GM19324 (cell line): ENCODE results near the gene IFITM1.
"Not testable (repeated sequence)": the region's sequence is repeated elsewhere in the genome, so short reads cannot be mapped to it uniquely, and the experiment has no call there.

Experiments used
- ATAC-seq: cut with Tn5 transposase; IDR thresholded peaks from one replicate; pipeline ENCODE4 v1.9.1; 2021; ENCODE audit warnings: mild to moderate bottlenecking, moderate library complexity; ENCODE audit not compliant: unreplicated experiment, low FRiP score

IFITM1 gene

DNA sequence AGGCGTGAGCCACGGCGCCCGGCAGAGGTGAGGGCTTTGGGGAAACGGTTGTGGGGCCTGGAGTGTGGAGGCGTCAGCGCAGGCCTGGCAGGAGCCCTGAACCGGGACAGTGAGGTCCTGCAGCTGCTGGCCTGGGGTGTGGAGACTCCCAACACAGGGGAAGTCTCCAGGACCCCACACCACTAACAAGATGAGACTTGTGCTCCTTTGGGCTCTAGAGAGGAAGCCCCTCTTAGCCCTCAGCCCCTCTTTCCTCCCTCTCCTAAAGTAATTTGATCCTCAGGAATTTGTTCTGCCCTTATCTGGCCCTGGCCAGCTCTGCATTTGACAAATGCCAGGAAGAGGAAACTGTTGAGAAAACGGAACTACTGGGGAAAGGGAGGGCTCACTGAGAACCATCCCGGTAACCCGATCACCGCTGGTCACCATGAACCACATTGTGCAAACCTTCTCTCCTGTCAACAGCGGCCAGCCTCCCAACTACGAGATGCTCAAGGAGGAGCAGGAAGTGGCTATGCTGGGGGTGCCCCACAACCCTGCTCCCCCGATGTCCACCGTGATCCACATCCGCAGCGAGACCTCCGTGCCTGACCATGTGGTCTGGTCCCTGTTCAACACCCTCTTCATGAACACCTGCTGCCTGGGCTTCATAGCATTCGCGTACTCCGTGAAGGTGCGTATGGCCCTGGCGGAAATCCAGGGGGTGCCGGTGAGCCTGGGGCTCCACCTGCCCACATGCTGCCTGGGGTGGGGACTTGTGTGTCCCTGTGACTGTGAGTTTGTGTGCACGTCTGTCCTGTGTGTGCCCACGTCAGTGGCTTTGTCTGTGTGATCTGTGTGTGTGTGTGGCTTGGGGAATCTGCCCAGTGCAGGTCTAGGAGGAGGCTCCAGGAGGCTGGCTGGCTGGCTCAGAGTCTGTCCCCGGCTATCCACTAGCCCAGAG, 5.8 kb upstream of the IFITM1 start, which contains the start of gene IFITM2:
TSS of gene IFITM2 (plus strand) at position 51 of the 943 bp plus-strand sequence. CDS start at position 428, 377 bp downstream.
- ATAC-seq: not testable (repeated sequence)

DNA sequence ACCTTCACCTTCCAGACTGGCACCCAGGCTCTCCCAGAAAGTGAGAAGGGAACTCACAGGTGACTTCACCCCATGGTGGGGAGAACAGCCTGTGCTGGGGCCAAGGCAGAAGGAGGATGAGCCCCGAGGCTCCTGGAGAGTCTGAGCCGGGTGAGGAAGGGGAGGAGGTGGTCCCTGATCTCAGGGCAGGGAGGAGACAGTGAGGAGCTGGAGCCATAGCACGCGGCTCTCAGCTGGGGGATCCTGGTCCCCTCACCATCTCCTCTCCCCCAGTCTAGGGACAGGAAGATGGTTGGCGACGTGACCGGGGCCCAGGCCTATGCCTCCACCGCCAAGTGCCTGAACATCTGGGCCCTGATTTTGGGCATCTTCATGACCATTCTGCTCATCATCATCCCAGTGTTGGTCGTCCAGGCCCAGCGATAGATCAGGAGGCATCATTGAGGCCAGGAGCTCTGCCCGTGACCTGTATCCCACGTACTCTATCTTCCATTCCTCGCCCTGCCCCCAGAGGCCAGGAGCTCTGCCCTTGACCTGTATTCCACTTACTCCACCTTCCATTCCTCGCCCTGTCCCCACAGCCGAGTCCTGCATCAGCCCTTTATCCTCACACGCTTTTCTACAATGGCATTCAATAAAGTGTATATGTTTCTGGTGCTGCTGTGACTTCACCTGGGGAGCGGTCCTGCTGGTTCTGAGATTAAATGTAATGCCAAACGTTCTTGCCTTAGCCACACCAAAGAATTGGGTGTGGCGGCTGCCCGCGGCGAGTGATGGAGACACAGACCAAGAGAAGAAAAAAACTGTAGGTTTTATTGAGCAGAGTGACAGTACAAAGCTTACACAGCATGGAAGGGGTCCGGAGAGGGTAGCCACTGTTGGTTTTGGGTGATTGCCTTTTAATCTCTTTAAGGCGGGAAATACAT, 4.8 kb upstream of the IFITM1 start:
- ATAC-seq: not testable (repeated sequence)

DNA sequence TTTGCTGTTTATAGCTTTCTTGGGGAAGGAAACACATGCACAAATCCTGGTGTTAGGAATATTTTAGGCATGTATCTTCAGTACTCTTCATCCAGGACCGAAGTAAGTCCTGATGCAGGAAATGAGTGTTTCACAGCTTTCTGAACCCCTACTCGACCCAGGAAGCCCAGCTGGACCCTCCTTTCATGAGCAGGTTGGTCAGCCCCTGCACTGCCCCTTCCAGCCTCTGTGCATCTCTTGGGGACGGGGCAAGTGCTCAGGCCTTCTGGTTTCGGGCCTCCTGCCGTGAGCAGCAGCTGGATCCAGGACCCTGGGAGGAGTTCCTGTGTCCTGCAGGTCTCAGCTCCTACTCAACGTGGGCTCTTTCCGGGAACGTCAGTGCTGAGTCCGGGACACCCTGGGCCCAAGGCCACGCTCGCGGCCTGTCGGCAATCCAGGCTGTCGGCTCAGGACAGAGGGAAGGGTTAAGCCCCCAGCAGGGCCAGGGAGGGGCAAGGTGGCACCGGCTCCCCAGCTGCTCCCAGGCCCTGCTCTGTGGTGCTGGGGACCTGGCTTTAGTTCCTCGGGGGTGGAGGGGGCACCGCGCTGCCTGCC, 3.8 kb upstream of the IFITM1 start:
- not testable (repeated sequence) for ATAC-seq

DNA sequence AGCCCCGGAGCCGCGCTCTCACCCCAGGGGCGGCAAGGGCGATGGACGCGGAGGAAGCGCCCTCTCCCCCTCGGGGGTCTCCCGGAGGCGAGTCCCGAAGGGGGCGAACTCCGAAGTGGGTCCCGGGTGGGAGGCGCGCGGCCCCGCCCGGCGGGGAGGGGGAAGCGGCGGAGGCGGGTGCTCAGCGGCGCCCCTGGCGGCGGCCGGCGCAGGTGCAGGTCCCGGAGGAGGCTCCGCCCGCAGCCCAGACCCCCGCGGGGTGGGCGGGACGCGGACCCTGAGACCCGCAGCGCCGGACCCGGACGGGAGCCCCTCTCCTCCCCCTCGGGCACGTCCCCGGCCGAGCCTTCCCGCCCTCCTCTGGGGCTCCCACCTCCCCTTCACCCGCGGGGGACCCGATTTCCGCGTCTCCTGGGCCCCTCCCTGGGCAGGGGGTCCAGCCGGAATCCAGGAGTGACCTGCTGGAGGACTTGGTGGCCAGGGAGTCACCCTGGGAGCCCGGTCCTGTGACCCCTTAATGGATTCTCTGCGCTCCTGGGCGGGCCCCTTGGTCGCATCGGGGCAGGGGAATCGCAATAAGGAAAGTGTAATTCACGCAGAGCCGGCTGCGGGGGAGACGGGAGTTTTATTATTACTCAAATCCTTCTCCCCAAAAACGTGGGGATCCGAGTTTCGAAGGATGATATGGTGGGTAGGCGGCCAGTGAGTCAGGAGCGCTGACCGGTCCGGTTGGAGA, 2.7 kb upstream of the IFITM1 start:
- ATAC-seq: peak; percentile 32

- ATAC-seq: no peak
Observed at GRCh38 chr11:312092-312816, 1.6 kb upstream of the IFITM1 start.

- peak; percentile 3 for ATAC-seq
Observed at GRCh38 chr11:313304-313786, 495 bp upstream of the IFITM1 start.

DNA sequence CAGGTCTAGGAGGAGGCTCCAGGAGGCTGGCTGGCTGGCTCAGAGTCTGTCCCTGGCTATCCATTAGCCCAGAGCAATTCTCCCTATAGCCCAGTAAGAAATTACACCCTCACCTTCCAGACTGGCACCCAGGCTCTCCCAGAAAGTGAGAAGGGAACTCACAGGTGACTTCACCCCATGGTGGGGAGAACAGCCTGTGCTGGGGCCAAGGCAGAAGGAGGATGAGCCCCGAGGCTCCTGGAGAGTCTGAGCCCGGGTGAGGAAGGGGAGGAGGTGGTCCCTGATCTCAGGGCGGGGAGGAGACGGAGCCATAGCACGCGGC, 675 bp downstream of the IFITM1 start:
- not testable (repeated sequence) for ATAC-seq

DNA sequence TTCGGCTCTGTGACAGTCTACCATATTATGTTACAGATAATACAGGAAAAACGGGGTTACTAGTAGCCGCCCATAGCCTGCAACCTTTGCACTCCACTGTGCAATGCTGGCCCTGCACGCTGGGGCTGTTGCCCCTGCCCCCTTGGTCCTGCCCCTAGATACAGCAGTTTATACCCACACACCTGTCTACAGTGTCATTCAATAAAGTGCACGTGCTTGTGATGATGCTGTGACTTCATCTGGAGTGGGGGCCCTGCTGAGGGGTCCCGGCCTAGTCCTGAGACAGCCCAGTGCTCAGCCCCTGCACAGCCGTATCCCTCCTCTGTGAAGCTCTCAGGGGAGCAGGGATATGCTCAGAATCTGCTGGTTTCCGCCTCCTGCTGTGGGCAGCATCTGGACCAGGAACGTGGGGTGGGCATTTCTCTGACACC, 1.2 kb downstream of the IFITM1 start:
- no peak for ATAC-seq

GRCh38 chr11:315516-315994, 1.7 kb downstream of the IFITM1 start:
- ATAC-seq: no peak

- ATAC-seq: no peak
Observed at GRCh38 chr11:316031-316701, 2.3 kb downstream of the IFITM1 start.

GRCh38 chr11:316891-317301, 3.1 kb downstream of the IFITM1 start:
- ATAC-seq: no peak

- ATAC-seq: peak; percentile 5
Observed at GRCh38 chr11:317668-318404, 4.0 kb downstream of the IFITM1 start.

- ATAC-seq: peak; percentile 50
Observed at GRCh38 chr11:318405-319120, 4.7 kb downstream of the IFITM1 start.

GRCh38 chr11:319121-319887, 5.5 kb downstream of the IFITM1 start:
- ATAC-seq: not testable (repeated sequence)

DNA sequence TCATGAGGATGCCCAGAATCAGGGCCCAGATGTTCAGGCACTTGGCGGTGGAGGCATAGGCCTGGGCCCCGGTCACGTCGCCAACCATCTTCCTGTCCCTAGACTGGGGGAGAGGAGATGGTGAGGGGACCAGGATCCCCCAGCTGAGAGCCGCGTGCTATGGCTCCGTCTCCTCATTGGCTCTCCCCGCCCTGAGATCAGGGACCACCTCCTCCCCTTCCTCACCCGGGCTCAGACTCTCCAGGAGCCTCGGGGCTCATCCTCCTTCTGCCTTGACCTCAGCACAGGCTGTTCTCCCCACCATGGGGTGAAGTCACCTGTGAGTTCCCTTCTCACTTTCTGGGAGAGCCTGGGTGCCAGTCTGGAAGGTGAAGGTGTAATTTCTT, 6.0 kb downstream of the IFITM1 start:
- ATAC-seq: not testable (repeated sequence)

DNA sequence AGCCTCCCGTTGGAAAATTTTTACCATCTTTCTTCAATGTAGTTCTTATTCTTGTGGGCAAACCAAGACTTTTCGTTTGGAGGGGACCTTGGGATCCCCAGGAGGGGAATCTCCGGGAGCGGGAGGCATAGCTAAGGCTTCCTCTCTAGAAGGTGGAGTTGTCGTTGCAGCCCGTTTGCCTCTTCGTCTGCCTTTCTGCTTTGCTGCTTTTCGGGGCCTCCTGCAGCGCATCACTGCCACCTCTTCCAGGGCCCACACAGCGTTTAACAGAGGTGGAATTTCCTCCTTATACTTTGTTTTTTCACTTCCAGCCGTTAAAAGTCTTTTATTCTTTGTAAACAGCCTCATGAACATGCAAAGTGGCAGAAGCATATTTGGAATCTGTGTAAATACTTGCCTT, 10.3 kb downstream of the IFITM1 start:
- ATAC-seq: no peak
